Measurements from ENCODE around the gene PKD2L2.

Gene PKD2L2

DNA sequence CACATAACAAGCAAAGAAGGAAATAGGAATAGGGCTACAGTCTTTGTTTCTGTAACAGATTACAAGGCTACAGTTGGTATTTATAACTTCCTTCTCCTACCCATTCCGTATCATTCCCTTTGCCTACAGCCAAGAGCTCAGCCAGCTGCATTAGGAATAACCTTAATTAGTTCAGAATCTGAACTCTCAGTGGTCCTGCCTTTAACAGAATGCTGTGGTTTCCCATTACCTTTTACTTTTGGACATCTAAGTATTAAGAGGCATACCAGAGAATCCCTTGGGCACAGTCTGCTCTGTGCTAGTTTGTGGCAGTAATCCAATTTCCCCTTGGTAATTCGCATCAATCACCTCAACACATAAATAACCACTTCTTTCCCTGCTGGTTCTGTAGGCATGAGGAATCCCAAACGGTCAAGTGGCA, 44.2 kb downstream of the PKD2L2 start:
- Histone ChIP-seq H3K56ac (ENCODE audit: low read length) (no peak overlapping the region), H2BK5ac (ENCODE audit: low read length) (no peak overlapping the region), H3K27me3 (ENCODE audit: insufficient read depth, low read length, poor library complexity) (no peaks in the 10 kb centered on the region), H4K5ac (ENCODE audit: low read length) (no peak overlapping the region), H3K9ac (ENCODE audit: low read length) (no peak overlapping the region), H2AK5ac (ENCODE audit: low read length) (no peak overlapping the region), H4K8ac (ENCODE audit: low read depth, low read length) (no peak overlapping the region), H2BK15ac (replicated peaks; ENCODE audit: low read depth) (no peak overlapping the region), H3K4me2 (ENCODE audit: low read length) (no peak overlapping the region), H3K79me1 (ENCODE audit: low read length) (no peaks in the 10 kb centered on the region), H3K4ac (ENCODE audit: low read depth, low read length) (no peak overlapping the region), H3K27ac (ENCODE audit: low read depth, low read length) (no peak overlapping the region), H3K23ac (ENCODE audit: low read length) (no peak overlapping the region), H3K79me2 (ENCODE audit: control insufficient read depth, insufficient read depth, low read length) (no peaks in the 10 kb centered on the region), H3K36me3 (ENCODE audit: control insufficient read depth, insufficient read depth, low read length) (no peaks in the 10 kb centered on the region), H2BK120ac (ENCODE audit: low read depth, low read length) (no peak overlapping the region), H3K4me3 (ENCODE audit: low read length) (no peak overlapping the region), H3K18ac (ENCODE audit: low read length) (no peak overlapping the region), H3K4me1 (ENCODE audit: control insufficient read depth, low read depth, low read length) (no peaks in the 10 kb centered on the region)
- DNase-seq = no peak
- no CpG with 5 or more reads among the region's 3 CpGs for WGBS (ENCODE audit: extremely low coverage, insufficient coverage, low lambda C conversion rate)

DNA sequence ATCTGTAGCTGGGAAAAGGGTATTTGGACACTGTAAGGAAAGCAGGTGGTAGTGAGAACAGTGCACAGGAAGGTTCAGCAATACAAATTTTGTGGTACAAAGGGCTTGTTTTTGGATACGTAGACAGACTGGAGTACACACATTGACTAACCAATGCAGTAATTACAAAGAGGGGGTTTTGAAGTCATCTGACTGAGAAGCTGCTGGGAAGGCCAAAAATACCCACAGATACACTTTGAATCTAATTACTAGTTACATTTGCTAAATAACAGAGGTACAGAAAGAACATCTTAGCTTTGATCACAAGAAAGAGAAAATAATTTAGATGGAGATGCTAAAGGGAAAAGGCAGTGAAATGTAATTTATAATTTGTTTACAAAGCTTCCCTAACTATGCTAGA, 45.9 kb downstream of the PKD2L2 start:
- Histone ChIP-seq H4K8ac (ENCODE audit: low read depth, low read length) (no peak overlapping the region), H3K27ac (ENCODE audit: low read depth, low read length) (no peak overlapping the region)

DNA sequence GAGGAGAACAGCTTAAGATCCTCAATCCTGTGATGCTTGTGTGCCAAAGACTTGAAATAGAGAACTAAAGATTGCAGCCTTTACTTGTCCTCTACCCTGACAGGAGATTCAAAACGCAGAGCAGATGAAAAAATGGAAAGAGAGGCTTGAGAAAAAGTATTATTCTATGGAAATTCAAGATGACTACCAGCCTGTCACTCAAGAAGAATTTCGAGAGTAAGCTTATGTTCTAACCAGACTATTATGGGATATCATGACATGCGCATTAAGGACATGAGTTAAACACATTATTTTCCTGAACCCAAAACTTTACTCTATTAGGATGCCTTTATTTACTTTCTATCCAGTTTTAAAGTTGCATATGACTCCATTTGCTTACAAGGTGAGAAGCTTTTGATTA, 46.4 kb downstream of the PKD2L2 start:
- Histone ChIP-seq H3K9ac (ENCODE audit: low read length) (no peak overlapping the region), H2AK5ac (ENCODE audit: low read length) (no peak overlapping the region), H3K4me2 (ENCODE audit: low read length) (no peak overlapping the region), H3K23ac (ENCODE audit: low read length) (no peak overlapping the region), H3K18ac (ENCODE audit: low read length) (no peak overlapping the region), H3K4me1 (ENCODE audit: control insufficient read depth, low read depth, low read length) (no peaks in the 10 kb centered on the region), H3K27ac (ENCODE audit: low read depth, low read length) (no peak overlapping the region), H4K5ac (ENCODE audit: low read length) (no peak overlapping the region), H3K56ac (ENCODE audit: low read length) (no peak overlapping the region), H3K79me2 (ENCODE audit: control insufficient read depth, insufficient read depth, low read length) (no peaks in the 10 kb centered on the region), H3K27me3 (ENCODE audit: insufficient read depth, low read length, poor library complexity) (no peaks in the 10 kb centered on the region), H2BK5ac (ENCODE audit: low read length) (no peak overlapping the region), H2BK120ac (ENCODE audit: low read depth, low read length) (no peak overlapping the region), H4K8ac (ENCODE audit: low read depth, low read length) (no peak overlapping the region), H3K36me3 (ENCODE audit: control insufficient read depth, insufficient read depth, low read length) (peaks cover 10% of the 10 kb centered on the region), H3K79me1 (ENCODE audit: low read length) (no peaks in the 10 kb centered on the region), H3K4me3 (ENCODE audit: low read length) (no peak overlapping the region), H3K4ac (ENCODE audit: low read depth, low read length) (no peak overlapping the region), H2BK15ac (replicated peaks; ENCODE audit: low read depth) (no peak overlapping the region)
- WGBS (ENCODE audit: extremely low coverage, insufficient coverage, low lambda C conversion rate) = no CpG with 5 or more reads among the region's 3 CpGs
- DNase-seq = no peak

More for the DNA sequence above, 45.9 kb downstream of the PKD2L2 start:
- H2AK5ac ChIP-seq (ENCODE audit: low read length) = no peak overlapping the region
- WGBS (ENCODE audit: extremely low coverage, insufficient coverage, low lambda C conversion rate) = no CpG with 5 or more reads among the region's 1 CpG
- H3K79me2 ChIP-seq (ENCODE audit: control insufficient read depth, insufficient read depth, low read length) = no peaks in the 10 kb centered on the region
- no peak overlapping the region for H3K18ac ChIP-seq (ENCODE audit: low read length)
- no peak for DNase-seq
- H3K4me2 ChIP-seq (ENCODE audit: low read length) = no peak overlapping the region
- H2BK5ac ChIP-seq (ENCODE audit: low read length) = no peak overlapping the region
- H2BK15ac ChIP-seq (replicated peaks; ENCODE audit: low read depth) = no peak overlapping the region
- no peak overlapping the region for H2BK120ac ChIP-seq (ENCODE audit: low read depth, low read length)
- H4K5ac ChIP-seq (ENCODE audit: low read length) = no peak overlapping the region
- no peaks in the 10 kb centered on the region for H3K27me3 ChIP-seq (ENCODE audit: insufficient read depth, low read length, poor library complexity)
- H3K79me1 ChIP-seq (ENCODE audit: low read length) = no peaks in the 10 kb centered on the region
- H3K9ac ChIP-seq (ENCODE audit: low read length) = no peak overlapping the region
- no peak overlapping the region for H3K4me3 ChIP-seq (ENCODE audit: low read length)
- no peak overlapping the region for H3K4ac ChIP-seq (ENCODE audit: low read depth, low read length)
- no peaks in the 10 kb centered on the region for H3K4me1 ChIP-seq (ENCODE audit: control insufficient read depth, low read depth, low read length)
- H3K36me3 ChIP-seq (ENCODE audit: control insufficient read depth, insufficient read depth, low read length) = peaks cover 10% of the 10 kb centered on the region
- H3K23ac ChIP-seq (ENCODE audit: low read length) = no peak overlapping the region
- H3K56ac ChIP-seq (ENCODE audit: low read length) = no peak overlapping the region

DNA sequence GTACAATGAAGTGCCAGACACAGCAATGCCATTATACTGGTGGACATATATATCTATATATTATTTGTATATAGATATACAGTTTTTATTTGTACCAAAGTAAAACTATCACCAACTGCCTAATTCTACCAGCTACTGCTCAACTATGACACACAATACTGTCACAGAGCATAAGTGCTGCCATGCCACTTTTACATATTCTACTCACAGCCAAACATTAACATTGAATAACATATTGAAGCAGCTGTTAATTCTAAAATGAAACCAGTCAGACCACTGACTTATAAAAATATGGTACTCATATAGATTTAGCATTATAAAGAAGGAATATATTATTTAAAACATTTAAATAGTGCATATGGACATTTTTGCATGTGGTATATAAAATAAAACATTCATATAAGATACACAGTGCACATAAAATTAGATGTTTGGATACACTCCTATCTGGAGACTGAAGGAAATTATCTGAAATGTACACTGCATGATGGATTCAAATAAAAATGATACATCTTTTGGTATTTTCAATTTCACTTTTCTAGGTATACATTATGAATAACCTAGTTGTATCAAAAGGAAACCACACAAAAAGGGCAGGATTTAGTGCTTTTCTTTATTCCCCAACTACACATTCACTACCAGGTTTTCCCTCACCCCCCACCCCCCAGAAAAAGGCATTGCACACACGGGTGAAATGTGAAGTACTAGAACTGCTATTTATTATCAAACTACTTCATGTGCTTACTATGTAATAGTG, 48.9 kb downstream of the PKD2L2 start:
- no peaks in the 10 kb centered on the region for H3K27me3 ChIP-seq (ENCODE audit: insufficient read depth, low read length, poor library complexity)
- no peak overlapping the region for H3K4me3 ChIP-seq (ENCODE audit: low read length)
- H2BK120ac ChIP-seq (ENCODE audit: low read depth, low read length) = no peak overlapping the region
- H3K18ac ChIP-seq (ENCODE audit: low read length) = no peak overlapping the region
- no peak overlapping the region for H4K5ac ChIP-seq (ENCODE audit: low read length)
- no peaks in the 10 kb centered on the region for H3K79me2 ChIP-seq (ENCODE audit: control insufficient read depth, insufficient read depth, low read length)
- no peak overlapping the region for H3K4ac ChIP-seq (ENCODE audit: low read depth, low read length)
- no peaks in the 10 kb centered on the region for H3K4me1 ChIP-seq (ENCODE audit: control insufficient read depth, low read depth, low read length)
- no peak overlapping the region for H3K9ac ChIP-seq (ENCODE audit: low read length)
- H3K4me2 ChIP-seq (ENCODE audit: low read length) = no peak overlapping the region
- WGBS (ENCODE audit: extremely low coverage, insufficient coverage, low lambda C conversion rate) = no CpG with 5 or more reads among the region's 1 CpG
- no peak overlapping the region for H2BK5ac ChIP-seq (ENCODE audit: low read length)
- H3K56ac ChIP-seq (ENCODE audit: low read length) = no peak overlapping the region
- no peak overlapping the region for H2BK15ac ChIP-seq (replicated peaks; ENCODE audit: low read depth)
- no peaks in the 10 kb centered on the region for H3K79me1 ChIP-seq (ENCODE audit: low read length)
- no peak overlapping the region for H3K23ac ChIP-seq (ENCODE audit: low read length)
- peaks cover 11% of the 10 kb centered on the region for H3K36me3 ChIP-seq (ENCODE audit: control insufficient read depth, insufficient read depth, low read length)
- DNase-seq = no peak
- H4K8ac ChIP-seq (ENCODE audit: low read depth, low read length) = no peak overlapping the region
- no peak overlapping the region for H2AK5ac ChIP-seq (ENCODE audit: low read length)
- no peak overlapping the region for H3K27ac ChIP-seq (ENCODE audit: low read depth, low read length)

DNA sequence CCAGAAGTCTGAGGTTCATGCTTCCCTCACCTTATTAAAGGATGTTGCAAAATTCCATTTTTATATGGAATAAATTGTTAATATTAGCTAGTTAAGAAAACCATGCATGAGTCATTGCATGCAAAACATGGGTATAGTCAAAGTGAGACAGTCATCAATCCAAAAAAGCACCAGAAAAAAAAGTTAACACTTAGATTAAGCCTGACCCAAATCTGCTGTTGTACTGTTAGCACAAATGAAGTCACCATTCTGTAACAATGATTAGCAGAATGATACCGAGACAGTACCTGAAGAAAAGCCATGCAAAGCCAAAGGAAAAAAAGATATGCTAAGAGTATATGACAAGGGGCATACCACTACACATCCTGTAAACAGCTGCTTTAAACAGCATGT, 49.5 kb downstream of the PKD2L2 start:
- no peak overlapping the region for H2BK15ac ChIP-seq (replicated peaks; ENCODE audit: low read depth)
- no peak overlapping the region for H3K56ac ChIP-seq (ENCODE audit: low read length)
- H3K79me2 ChIP-seq (ENCODE audit: control insufficient read depth, insufficient read depth, low read length) = no peaks in the 10 kb centered on the region
- no peak overlapping the region for H2BK5ac ChIP-seq (ENCODE audit: low read length)
- H3K79me1 ChIP-seq (ENCODE audit: low read length) = no peaks in the 10 kb centered on the region
- H3K27me3 ChIP-seq (ENCODE audit: insufficient read depth, low read length, poor library complexity) = no peaks in the 10 kb centered on the region
- no peak overlapping the region for H4K5ac ChIP-seq (ENCODE audit: low read length)
- H3K4ac ChIP-seq (ENCODE audit: low read depth, low read length) = no peak overlapping the region
- no peak overlapping the region for H3K23ac ChIP-seq (ENCODE audit: low read length)
- no CpG with 5 or more reads among the region's 1 CpG for WGBS (ENCODE audit: extremely low coverage, insufficient coverage, low lambda C conversion rate)
- H3K27ac ChIP-seq (ENCODE audit: low read depth, low read length) = no peak overlapping the region
- no peak overlapping the region for H2AK5ac ChIP-seq (ENCODE audit: low read length)
- no peak for DNase-seq
- H3K36me3 ChIP-seq (ENCODE audit: control insufficient read depth, insufficient read depth, low read length) = peaks cover 11% of the 10 kb centered on the region
- H3K4me1 ChIP-seq (ENCODE audit: control insufficient read depth, low read depth, low read length) = no peaks in the 10 kb centered on the region
- no peak overlapping the region for H3K9ac ChIP-seq (ENCODE audit: low read length)
- no peak overlapping the region for H2BK120ac ChIP-seq (ENCODE audit: low read depth, low read length)
- H3K4me2 ChIP-seq (ENCODE audit: low read length) = no peak overlapping the region
- no peak overlapping the region for H4K8ac ChIP-seq (ENCODE audit: low read depth, low read length)
- no peak overlapping the region for H3K4me3 ChIP-seq (ENCODE audit: low read length)
- H3K18ac ChIP-seq (ENCODE audit: low read length) = no peak overlapping the region

DNA sequence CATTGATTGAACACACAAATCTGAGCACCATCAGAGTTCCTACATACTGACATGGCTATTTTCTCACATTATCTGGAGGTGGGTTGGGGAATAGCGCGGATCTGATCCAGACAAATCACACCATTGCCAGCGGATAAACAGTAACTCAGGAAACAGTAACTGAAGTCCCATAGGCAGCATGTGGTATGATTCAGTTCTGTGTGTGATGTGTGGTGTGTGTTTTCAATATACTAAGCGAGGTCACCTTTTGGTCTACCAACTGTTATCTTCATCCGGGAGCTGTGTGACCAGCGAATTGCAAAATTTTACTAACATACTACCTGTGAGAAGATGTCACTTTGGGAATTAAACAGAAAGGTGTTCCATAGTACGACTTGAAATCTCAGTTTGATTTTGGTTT, 50.1 kb downstream of the PKD2L2 start:
- no peak overlapping the region for H3K27ac ChIP-seq (ENCODE audit: low read depth, low read length)
- H2BK15ac ChIP-seq (replicated peaks; ENCODE audit: low read depth) = no peak overlapping the region
- no peak overlapping the region for H4K5ac ChIP-seq (ENCODE audit: low read length)
- no CpG with 5 or more reads among the region's 7 CpGs for WGBS (ENCODE audit: extremely low coverage, insufficient coverage, low lambda C conversion rate)
- no peaks in the 10 kb centered on the region for H3K27me3 ChIP-seq (ENCODE audit: insufficient read depth, low read length, poor library complexity)
- DNase-seq = no peak
- H4K8ac ChIP-seq (ENCODE audit: low read depth, low read length) = no peak overlapping the region
- peaks cover 11% of the 10 kb centered on the region for H3K36me3 ChIP-seq (ENCODE audit: control insufficient read depth, insufficient read depth, low read length)
- H2BK5ac ChIP-seq (ENCODE audit: low read length) = no peak overlapping the region
- H3K4me3 ChIP-seq (ENCODE audit: low read length) = no peak overlapping the region
- no peak overlapping the region for H3K56ac ChIP-seq (ENCODE audit: low read length)
- no peak overlapping the region for H3K4me2 ChIP-seq (ENCODE audit: low read length)
- no peak overlapping the region for H3K9ac ChIP-seq (ENCODE audit: low read length)
- H3K23ac ChIP-seq (ENCODE audit: low read length) = no peak overlapping the region
- no peak overlapping the region for H2BK120ac ChIP-seq (ENCODE audit: low read depth, low read length)
- H3K18ac ChIP-seq (ENCODE audit: low read length) = no peak overlapping the region
- no peak overlapping the region for H2AK5ac ChIP-seq (ENCODE audit: low read length)
- H3K4ac ChIP-seq (ENCODE audit: low read depth, low read length) = no peak overlapping the region
- no peaks in the 10 kb centered on the region for H3K79me2 ChIP-seq (ENCODE audit: control insufficient read depth, insufficient read depth, low read length)
- no peaks in the 10 kb centered on the region for H3K4me1 ChIP-seq (ENCODE audit: control insufficient read depth, low read depth, low read length)
- no peaks in the 10 kb centered on the region for H3K79me1 ChIP-seq (ENCODE audit: low read length)

Data from mesendoderm (in vitro differentiated cells).